Neural crest cell (in vitro differentiated cells): ENCODE measurements around the gene SPRR2G. TPM values are rescaled to one million over a fixed set of nuclear protein-coding genes. Genes with fewer than 3 reads are reported as not detected.
"Not testable (repeated sequence)": the region's sequence is repeated elsewhere in the genome, so short reads cannot be mapped to it uniquely, and the experiment has no call there.

Experiments
- DNase-seq: peaks from one replicate; pipeline ENCODE4 v3.0.0; 2021; ENCODE audit warnings: low read depth, mixed read lengths, low spot score
- H3K27ac Mint-ChIP-seq: one replicate; pipeline ENCODE4 v1.8.0; 2021; ENCODE audit warnings: mild to moderate bottlenecking, mixed read lengths; ENCODE audit not compliant: unreplicated experiment
- H3K27me3 Mint-ChIP-seq: 2 replicates; pipeline ENCODE4 v1.8.0; 2021; ENCODE audit warnings: low read depth, mild to moderate bottlenecking, mixed read lengths
- H3K36me3 Mint-ChIP-seq: 2 replicates; pipeline ENCODE4 v1.8.0; 2021; ENCODE audit warnings: low read depth, mild to moderate bottlenecking, mixed read lengths
- H3K4me1 Mint-ChIP-seq: 2 replicates; pipeline ENCODE4 v1.8.0; 2021; ENCODE audit warnings: mixed read lengths
- H3K4me3 Mint-ChIP-seq: one replicate; pipeline ENCODE4 v1.8.0; 2021; ENCODE audit warnings: mild to moderate bottlenecking, mixed read lengths
- H3K9me3 Mint-ChIP-seq: 2 replicates; pipeline ENCODE4 v1.8.0; 2021; ENCODE audit warnings: mixed read lengths
- CTCF ChIP-seq: fragments of 200-600 bp; sonication (generic); conservative IDR thresholded peaks from 2 replicates; pipeline ENCODE4 v1.5.0; 2021; ENCODE audit warnings: antibody characterized with exemption, mild to moderate bottlenecking
- total RNA-seq: library from RNA; stranded (reverse); gene quantifications from 2 replicates; pipeline ENCODE4 v1.2.1, GENCODE V29; 2021

SPRR2G gene
- total RNA-seq, 1 donor from 2014 or later: not detected

GRCh38 chr1:153141377-153141776 lies 9.3 kb downstream of the SPRR2G start:
- no peaks in the 10 kb centered on the region for H3K4me1 Mint-ChIP-seq
- TF ChIP-seq CTCF: no peak
- no peak for DNase-seq
- H3K9me3 Mint-ChIP-seq: no peaks in the 10 kb centered on the region
- peaks cover 58% of the 10 kb centered on the region for H3K27me3 Mint-ChIP-seq
- H3K4me3 Mint-ChIP-seq: no peak overlapping the region
- no peaks in the 10 kb centered on the region for H3K36me3 Mint-ChIP-seq
- H3K27ac Mint-ChIP-seq: no peak overlapping the region

- Mint-ChIP-seq H3K36me3 (no peaks in the 10 kb centered on the region), H3K9me3 (no peaks in the 10 kb centered on the region), H3K27me3 (peaks cover 57% of the 10 kb centered on the region), H3K4me1 (no peaks in the 10 kb centered on the region), H3K27ac (no peak overlapping the region), H3K4me3 (no peak overlapping the region)
- DNase-seq: no peak
- TF ChIP-seq CTCF: no peak
Measured at GRCh38 chr1:153140484-153140883, 10.2 kb downstream of the SPRR2G start.

GRCh38 chr1:153133743-153134142 lies 16.9 kb downstream of the SPRR2G start:
- H3K27ac Mint-ChIP-seq: no peak overlapping the region
- no peaks in the 10 kb centered on the region for H3K36me3 Mint-ChIP-seq
- H3K4me3 Mint-ChIP-seq: no peak overlapping the region
- H3K27me3 Mint-ChIP-seq: peaks cover 30% of the 10 kb centered on the region
- no peaks in the 10 kb centered on the region for H3K4me1 Mint-ChIP-seq
- H3K9me3 Mint-ChIP-seq: no peaks in the 10 kb centered on the region
- TF ChIP-seq CTCF: no peak
- no peak for DNase-seq

- Mint-ChIP-seq H3K27ac (no peak overlapping the region), H3K27me3 (peaks cover 30% of the 10 kb centered on the region), H3K4me1 (no peaks in the 10 kb centered on the region), H3K36me3 (no peaks in the 10 kb centered on the region), H3K9me3 (no peaks in the 10 kb centered on the region), H3K4me3 (no peak overlapping the region)
- DNase-seq: no peak
- TF ChIP-seq CTCF: no peak
Measured at GRCh38 chr1:153133267-153133666, 17.4 kb downstream of the SPRR2G start.

- peaks cover 13% of the 10 kb centered on the region for H3K27me3 Mint-ChIP-seq
- not testable (repeated sequence) for H3K36me3 Mint-ChIP-seq, H3K9me3 Mint-ChIP-seq
Measured at GRCh38 chr1:153128688-153129087, 22.0 kb downstream of the SPRR2G start.

GRCh38 chr1:153127296-153127695 lies 23.4 kb downstream of the SPRR2G start:
- H3K36me3 Mint-ChIP-seq: no peaks in the 10 kb centered on the region

More at GRCh38 chr1:153128688-153129087, 22.0 kb downstream of the SPRR2G start:
- not testable (repeated sequence) for H3K4me3 Mint-ChIP-seq, DNase-seq, H3K4me1 Mint-ChIP-seq, H3K27ac Mint-ChIP-seq

More at GRCh38 chr1:153127296-153127695, 23.4 kb downstream of the SPRR2G start:
- Mint-ChIP-seq H3K27ac (no peak overlapping the region), H3K9me3 (peaks cover 2% of the 10 kb centered on the region), H3K4me1 (no peaks in the 10 kb centered on the region), H3K27me3 (peaks cover 13% of the 10 kb centered on the region), H3K4me3 (no peak overlapping the region)
- DNase-seq: no peak
- TF ChIP-seq CTCF: no peak
